HepG2 (cell line): ENCODE measurements around the gene MPI. TPM values are rescaled to one million over a fixed set of nuclear protein-coding genes. Genes with fewer than 3 reads are reported as not detected.

Source experiments
- ATF2 ChIP-seq: sonication (generic); formaldehyde crosslinking; IDR thresholded peaks from 2 replicates; pipeline ENCODE4 v1.4.0; 2020; ENCODE audit warnings: missing genetic modification reagents
- BHLHE40 ChIP-seq: IDR thresholded peaks from 2 replicates; pipeline ENCODE4 v1.6.1; 2011; ENCODE audit warnings: low read length, improper control_type of control experiment
- BORCS8-MEF2B ChIP-seq: sonication (generic); formaldehyde crosslinking; IDR thresholded peaks from 2 replicates; pipeline ENCODE4 v1.8.0; 2022; ENCODE audit warnings: mild to moderate bottlenecking, missing genetic modification reagents
- ESRRA ChIP-seq: sonication (generic); formaldehyde crosslinking; IDR thresholded peaks from 2 replicates; pipeline ENCODE4 v1.5.1; 2020; ENCODE audit warnings: mild to moderate bottlenecking, low read depth, missing genetic modification reagents
- FLYWCH1 ChIP-seq: sonication (generic); formaldehyde crosslinking; IDR thresholded peaks from 2 replicates; pipeline ENCODE4 v1.8.1; 2023; ENCODE audit warnings: mild to moderate bottlenecking, missing genetic modification reagents
- ONECUT2 ChIP-seq: sonication (generic); formaldehyde crosslinking; IDR thresholded peaks from 2 replicates; pipeline ENCODE4 v1.4.0; 2020; ENCODE audit warnings: missing genetic modification reagents
- SAFB2 ChIP-seq: sonication (generic); formaldehyde crosslinking; IDR thresholded peaks from 2 replicates; pipeline ENCODE4 v1.5.1; 2020; ENCODE audit warnings: missing genetic modification reagents, low read depth, mild to moderate bottlenecking, borderline replicate concordance
- WIZ ChIP-seq: sonication (generic); formaldehyde crosslinking; IDR thresholded peaks from 2 replicates; pipeline ENCODE4 v1.5.1; 2020; ENCODE audit warnings: mild to moderate bottlenecking, missing genetic modification reagents
- ZNF766 ChIP-seq: sonication (generic); formaldehyde crosslinking; IDR thresholded peaks from 2 replicates; pipeline ENCODE4 v1.5.0; 2020; ENCODE audit warnings: missing genetic modification reagents, borderline replicate concordance
- polyA plus RNA-seq, 8 experiments: library from polyadenylated mRNA; depleted of rRNA in 3 of 8; stranded (reverse) in 7 of 8; unstranded in 1 of 8; fragments of >200 nt; fragmentation: Illumina TruSeq in 4 of 8; extraction: Trizol in 4 of 8; gene quantifications; 2 replicates each; pipeline versions ENCODE4 v1.2.1 to v1.2.3, GENCODE V29; 2011 to 2016; ENCODE audit warnings: low read depth in 4 of 8, missing spikeins in 1 of 8, mixed read lengths in 1 of 8; ENCODE audit not compliant: insufficient read depth in 1 of 8
- total RNA-seq, 5 experiments: library from RNA; depleted of rRNA; stranded (reverse); fragments of >200 nt; fragmentation: Illumina TruSeq; extraction: Trizol; gene quantifications; 2 replicates each; pipeline ENCODE4 v1.2.3, GENCODE V29; 2016; ENCODE audit warnings: low read depth in 1 of 5
- TF ChIP-seq, protein P1 (sequence below): fragments of 450-650 bp; IDR thresholded peaks from 2 replicates; pipeline ENCODE4 v1.6.1; 2016
- TF ChIP-seq, protein P2 (sequence below): IDR thresholded peaks from 2 replicates; pipeline ENCODE4 v1.6.1; 2018; ENCODE audit warnings: missing genetic modification reagents, mild to moderate bottlenecking, missing compliant biosample characterization

MPI gene
- total and polyA plus RNA-seq, 2 of the 13 experiments (the other 11 are each of a cell fraction or from before 2014, with no cell fraction given): 36.9 to 63.5 TPM

- TF ChIP-seq ATF2 (CRISPR knock-in tag) (no peak), BHLHE40 (no peak), ESRRA (CRISPR knock-in tag) (no peak), BORCS8-MEF2B (CRISPR knock-in tag) (no peak), ZNF766 (CRISPR knock-in tag) (no peak), SAFB2 (CRISPR knock-in tag) (no peak), WIZ (no peak), FLYWCH1 (no peak), ONECUT2 (CRISPR knock-in tag) (no peak)
- TF ChIP-seq, protein P1, sequence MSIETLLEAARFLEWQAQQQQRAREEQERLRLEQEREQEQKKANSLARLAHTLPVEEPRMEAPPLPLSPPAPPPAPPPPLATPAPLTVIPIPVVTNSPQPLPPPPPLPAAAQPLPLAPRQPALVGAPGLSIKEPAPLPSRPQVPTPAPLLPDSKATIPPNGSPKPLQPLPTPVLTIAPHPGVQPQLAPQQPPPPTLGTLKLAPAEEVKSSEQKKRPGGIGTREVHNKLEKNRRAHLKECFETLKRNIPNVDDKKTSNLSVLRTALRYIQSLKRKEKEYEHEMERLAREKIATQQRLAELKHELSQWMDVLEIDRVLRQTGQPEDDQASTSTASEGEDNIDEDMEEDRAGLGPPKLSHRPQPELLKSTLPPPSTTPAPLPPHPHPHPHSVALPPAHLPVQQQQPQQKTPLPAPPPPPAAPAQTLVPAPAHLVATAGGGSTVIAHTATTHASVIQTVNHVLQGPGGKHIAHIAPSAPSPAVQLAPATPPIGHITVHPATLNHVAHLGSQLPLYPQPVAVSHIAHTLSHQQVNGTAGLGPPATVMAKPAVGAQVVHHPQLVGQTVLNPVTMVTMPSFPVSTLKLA: no peak
- TF ChIP-seq, protein P2, sequence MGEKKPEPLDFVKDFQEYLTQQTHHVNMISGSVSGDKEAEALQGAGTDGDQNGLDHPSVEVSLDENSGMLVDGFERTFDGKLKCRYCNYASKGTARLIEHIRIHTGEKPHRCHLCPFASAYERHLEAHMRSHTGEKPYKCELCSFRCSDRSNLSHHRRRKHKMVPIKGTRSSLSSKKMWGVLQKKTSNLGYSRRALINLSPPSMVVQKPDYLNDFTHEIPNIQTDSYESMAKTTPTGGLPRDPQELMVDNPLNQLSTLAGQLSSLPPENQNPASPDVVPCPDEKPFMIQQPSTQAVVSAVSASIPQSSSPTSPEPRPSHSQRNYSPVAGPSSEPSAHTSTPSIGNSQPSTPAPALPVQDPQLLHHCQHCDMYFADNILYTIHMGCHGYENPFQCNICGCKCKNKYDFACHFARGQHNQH (CRISPR knock-in tag): no peak
Observed at GRCh38 chr15:74908635-74909034, 18.8 kb downstream of the MPI start (continued).
